GM23338 (cell line): ENCODE results near the gene THSD7A. TPM values are rescaled to one million over a fixed set of nuclear protein-coding genes. Genes with fewer than 3 reads are reported as not detected.

Experiments
- ATAC-seq: fragments of 200-7000 bp; cut with Tn5 transposase; 3 replicates; pipeline ENCODE4 v1.9.1; 2020
- DNase-seq: peaks from one replicate; pipeline ENCODE4 v3.0.0-alpha.2; 2015; ENCODE audit warnings: low spot score
- H2AFZ ChIP-seq: fragments of 200-600 bp; sonication (generic); 2 replicates; pipeline ENCODE4 v1.8.0; 2016; ENCODE audit warnings: antibody characterized with exemption, mild to moderate bottlenecking, moderate library complexity
- H3F3A ChIP-seq: fragments of 200-600 bp; sonication (generic); replicated peaks from 2 replicates; pipeline ENCODE4 v1.8.0; 2017; ENCODE audit warnings: antibody characterized with exemption, mixed run types, low read depth
- H3K27ac ChIP-seq: fragments of 200-600 bp; sonication (generic); 2 replicates; pipeline ENCODE4 v1.6.1; 2016; ENCODE audit warnings: low read depth
- H3K27me3 ChIP-seq: fragments of 200-600 bp; sonication (generic); 2 replicates; pipeline ENCODE4 v1.8.0; 2016; ENCODE audit warnings: mild to moderate bottlenecking, mixed run types, moderate library complexity; ENCODE audit not compliant: insufficient read depth
- H3K36me3 ChIP-seq: fragments of 200-600 bp; sonication (generic); 2 replicates; pipeline ENCODE4 v1.8.0; 2016; ENCODE audit warnings: mild to moderate bottlenecking; ENCODE audit not compliant: insufficient read depth
- H3K4me1 ChIP-seq: fragments of 200-600 bp; sonication (generic); 2 replicates; pipeline ENCODE4 v1.8.0; 2016; ENCODE audit warnings: mild to moderate bottlenecking, moderate library complexity; ENCODE audit not compliant: insufficient read depth
- H3K4me2 ChIP-seq: fragments of 200-600 bp; sonication (generic); 2 replicates; pipeline ENCODE4 v1.7.1; 2017; ENCODE audit warnings: mixed run types
- H3K4me3 ChIP-seq: fragments of 200-600 bp; sonication (generic); 2 replicates; pipeline ENCODE4 v1.6.1; 2016; ENCODE audit warnings: mixed run types
- H3K79me2 ChIP-seq: fragments of 200-600 bp; sonication (generic); replicated peaks from 2 replicates; pipeline ENCODE4 v1.8.0; 2017; ENCODE audit warnings: mild to moderate bottlenecking; ENCODE audit not compliant: insufficient read depth
- H3K9me2 ChIP-seq: fragments of 200-600 bp; sonication (generic); 2 replicates; pipeline ENCODE4 v1.8.0; 2017; ENCODE audit not compliant: insufficient read depth
- H4K20me1 ChIP-seq: fragments of 200-600 bp; sonication (generic); replicated peaks from 2 replicates; pipeline ENCODE4 v1.8.0; 2017; ENCODE audit warnings: mild to moderate bottlenecking; ENCODE audit not compliant: insufficient read depth
- H3K27ac Mint-ChIP-seq: 2 replicates; pipeline ENCODE4 v1.8.0; 2020; ENCODE audit warnings: inconsistent platforms, mild to moderate bottlenecking, moderate library complexity, mixed read lengths
- H3K27me3 Mint-ChIP-seq: 3 replicates; pipeline ENCODE4 v1.8.0; 2022; ENCODE audit warnings: low read depth, mild to moderate bottlenecking, moderate library complexity, mixed read lengths, inconsistent platforms; ENCODE audit not compliant: insufficient read depth, poor library complexity
- H3K36me3 Mint-ChIP-seq: 3 replicates; pipeline ENCODE4 v1.8.0; 2021; ENCODE audit warnings: low read depth, mild to moderate bottlenecking, inconsistent platforms, moderate library complexity, mixed read lengths
- H3K4me1 Mint-ChIP-seq: 3 replicates; pipeline ENCODE4 v1.8.0; 2020; ENCODE audit warnings: mild to moderate bottlenecking, inconsistent platforms, mixed read lengths
- H3K4me3 Mint-ChIP-seq: 3 replicates; pipeline ENCODE4 v1.8.0; 2021; ENCODE audit warnings: moderate library complexity, mild to moderate bottlenecking, inconsistent platforms, mixed read lengths
- H3K9me3 Mint-ChIP-seq: 3 replicates; pipeline ENCODE4 v1.8.0; 2020; ENCODE audit warnings: moderate library complexity, mild to moderate bottlenecking, inconsistent platforms, mixed read lengths
- EZH2 ChIP-seq: fragments of 200-600 bp; sonication (generic); IDR thresholded peaks from one replicate; pipeline ENCODE4 v1.8.0; 2017; ENCODE audit warnings: antibody characterized with exemption, mild to moderate bottlenecking, low read depth; ENCODE audit not compliant: unreplicated experiment
- REST ChIP-seq: IDR thresholded peaks from one replicate; pipeline ENCODE4 v1.6.1; 2018; ENCODE audit warnings: antibody characterized with exemption; ENCODE audit not compliant: unreplicated experiment
- polyA plus RNA-seq: library from polyadenylated mRNA; unstranded; fragments of >200 nt; fragmentation: Nextera tagmentation; extraction: Ambion mirVana; gene quantifications from 2 replicates; pipeline ENCODE4 v1.2.1, GENCODE V29; 2016
- total RNA-seq: library from RNA; depleted of rRNA; stranded (reverse); fragments of >200 nt; shearing (Covaris generic); gene quantifications from 2 replicates; pipeline ENCODE4 v1.2.3, GENCODE V29; 2014
- TF ChIP-seq, protein P1 (sequence below): fragments of 250-450 bp; sonication (Bioruptor Pico); IDR thresholded peaks from 2 replicates; pipeline ENCODE4 v1.5.0; 2020; ENCODE audit warnings: mild to moderate bottlenecking, moderate library complexity

The THSD7A gene
- total and polyA plus RNA-seq, 2 experiments from 2014 or later = 1.3 to 2.1 TPM

DNA sequence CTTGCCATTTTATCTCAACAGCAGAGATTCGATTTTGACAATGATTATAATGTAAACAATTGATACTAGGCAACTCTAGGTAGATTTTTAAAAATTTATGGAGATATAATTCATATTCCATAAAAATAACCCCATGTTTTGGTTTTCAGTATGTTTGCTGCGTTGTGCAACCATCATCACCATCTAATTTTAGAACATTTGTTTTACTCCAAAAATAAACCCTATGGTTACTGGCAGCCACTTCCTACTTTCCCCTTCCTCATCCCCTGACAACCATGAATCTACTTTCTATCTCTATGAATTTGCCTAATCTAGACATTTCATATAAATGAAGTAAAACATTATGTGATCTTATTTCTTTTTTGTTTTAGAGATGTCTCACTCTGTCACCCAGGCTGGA lies 401.9 kb downstream of the THSD7A start (continued):
- TF ChIP-seq, protein P1, sequence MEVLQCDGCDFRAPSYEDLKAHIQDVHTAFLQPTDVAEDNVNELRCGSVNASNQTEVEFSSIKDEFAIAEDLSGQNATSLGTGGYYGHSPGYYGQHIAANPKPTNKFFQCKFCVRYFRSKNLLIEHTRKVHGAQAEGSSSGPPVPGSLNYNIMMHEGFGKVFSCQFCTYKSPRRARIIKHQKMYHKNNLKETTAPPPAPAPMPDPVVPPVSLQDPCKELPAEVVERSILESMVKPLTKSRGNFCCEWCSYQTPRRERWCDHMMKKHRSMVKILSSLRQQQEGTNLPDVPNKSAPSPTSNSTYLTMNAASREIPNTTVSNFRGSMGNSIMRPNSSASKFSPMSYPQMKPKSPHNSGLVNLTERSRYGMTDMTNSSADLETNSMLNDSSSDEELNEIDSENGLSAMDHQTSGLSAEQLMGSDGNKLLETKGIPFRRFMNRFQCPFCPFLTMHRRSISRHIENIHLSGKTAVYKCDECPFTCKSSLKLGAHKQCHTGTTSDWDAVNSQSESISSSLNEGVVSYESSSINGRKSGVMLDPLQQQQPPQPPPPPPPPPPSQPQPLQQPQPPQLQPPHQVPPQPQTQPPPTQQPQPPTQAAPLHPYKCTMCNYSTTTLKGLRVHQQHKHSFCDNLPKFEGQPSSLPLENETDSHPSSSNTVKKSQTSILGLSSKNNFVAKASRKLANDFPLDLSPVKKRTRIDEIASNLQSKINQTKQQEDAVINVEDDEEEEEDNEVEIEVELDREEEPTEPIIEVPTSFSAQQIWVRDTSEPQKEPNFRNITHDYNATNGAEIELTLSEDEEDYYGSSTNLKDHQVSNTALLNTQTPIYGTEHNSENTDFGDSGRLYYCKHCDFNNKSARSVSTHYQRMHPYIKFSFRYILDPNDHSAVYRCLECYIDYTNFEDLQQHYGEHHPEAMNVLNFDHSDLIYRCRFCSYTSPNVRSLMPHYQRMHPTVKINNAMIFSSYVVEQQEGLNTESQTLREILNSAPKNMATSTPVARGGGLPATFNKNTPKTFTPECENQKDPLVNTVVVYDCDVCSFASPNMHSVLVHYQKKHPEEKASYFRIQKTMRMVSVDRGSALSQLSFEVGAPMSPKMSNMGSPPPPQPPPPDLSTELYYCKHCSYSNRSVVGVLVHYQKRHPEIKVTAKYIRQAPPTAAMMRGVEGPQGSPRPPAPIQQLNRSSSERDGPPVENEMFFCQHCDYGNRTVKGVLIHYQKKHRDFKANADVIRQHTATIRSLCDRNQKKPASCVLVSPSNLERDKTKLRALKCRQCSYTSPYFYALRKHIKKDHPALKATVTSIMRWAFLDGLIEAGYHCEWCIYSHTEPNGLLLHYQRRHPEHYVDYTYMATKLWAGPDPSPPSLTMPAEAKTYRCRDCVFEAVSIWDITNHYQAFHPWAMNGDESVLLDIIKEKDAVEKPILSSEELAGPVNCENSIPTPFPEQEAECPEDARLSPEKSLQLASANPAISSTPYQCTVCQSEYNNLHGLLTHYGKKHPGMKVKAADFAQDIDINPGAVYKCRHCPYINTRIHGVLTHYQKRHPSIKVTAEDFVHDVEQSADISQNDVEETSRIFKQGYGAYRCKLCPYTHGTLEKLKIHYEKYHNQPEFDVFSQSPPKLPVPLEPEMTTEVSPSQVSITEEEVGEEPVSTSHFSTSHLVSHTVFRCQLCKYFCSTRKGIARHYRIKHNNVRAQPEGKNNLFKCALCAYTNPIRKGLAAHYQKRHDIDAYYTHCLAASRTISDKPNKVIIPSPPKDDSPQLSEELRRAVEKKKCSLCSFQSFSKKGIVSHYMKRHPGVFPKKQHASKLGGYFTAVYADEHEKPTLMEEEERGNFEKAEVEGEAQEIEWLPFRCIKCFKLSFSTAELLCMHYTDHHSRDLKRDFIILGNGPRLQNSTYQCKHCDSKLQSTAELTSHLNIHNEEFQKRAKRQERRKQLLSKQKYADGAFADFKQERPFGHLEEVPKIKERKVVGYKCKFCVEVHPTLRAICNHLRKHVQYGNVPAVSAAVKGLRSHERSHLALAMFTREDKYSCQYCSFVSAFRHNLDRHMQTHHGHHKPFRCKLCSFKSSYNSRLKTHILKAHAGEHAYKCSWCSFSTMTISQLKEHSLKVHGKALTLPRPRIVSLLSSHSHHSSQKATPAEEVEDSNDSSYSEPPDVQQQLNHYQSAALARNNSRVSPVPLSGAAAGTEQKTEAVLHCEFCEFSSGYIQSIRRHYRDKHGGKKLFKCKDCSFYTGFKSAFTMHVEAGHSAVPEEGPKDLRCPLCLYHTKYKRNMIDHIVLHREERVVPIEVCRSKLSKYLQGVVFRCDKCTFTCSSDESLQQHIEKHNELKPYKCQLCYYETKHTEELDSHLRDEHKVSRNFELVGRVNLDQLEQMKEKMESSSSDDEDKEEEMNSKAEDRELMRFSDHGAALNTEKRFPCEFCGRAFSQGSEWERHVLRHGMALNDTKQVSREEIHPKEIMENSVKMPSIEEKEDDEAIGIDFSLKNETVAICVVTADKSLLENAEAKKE (CRISPR knock-in tag) = no peak
- TF ChIP-seq REST (no peak), EZH2 (no peak)

- ATAC-seq (peak; percentile 82), DNase-seq (peak; percentile 24)
- H3K4me3 Mint-ChIP-seq = no peak overlapping the region
- H3K27me3 ChIP-seq = no peaks in the 10 kb centered on the region
- no peaks in the 10 kb centered on the region for H3K9me2 ChIP-seq
- H3K27me3 Mint-ChIP-seq = no peaks in the 10 kb centered on the region
- no peaks in the 10 kb centered on the region for H3F3A ChIP-seq
- H3K4me1 ChIP-seq = no peaks in the 10 kb centered on the region
- no peaks in the 10 kb centered on the region for H3K79me2 ChIP-seq
- no peaks in the 10 kb centered on the region for H3K9me3 Mint-ChIP-seq
- no peaks in the 10 kb centered on the region for H4K20me1 ChIP-seq
- H3K4me2 ChIP-seq = no peak overlapping the region
- no peak overlapping the region for H2AFZ ChIP-seq
- no peak overlapping the region for H3K27ac ChIP-seq
- H3K36me3 ChIP-seq = no peaks in the 10 kb centered on the region
- no peaks in the 10 kb centered on the region for H3K36me3 Mint-ChIP-seq
- H3K27ac Mint-ChIP-seq = no peak overlapping the region
- no peak overlapping the region for H3K4me3 ChIP-seq
- peaks cover 10% of the 10 kb centered on the region; the same call in 2 of the 3 replicates for H3K4me1 Mint-ChIP-seq
- TF ChIP-seq, protein P1 (CRISPR knock-in tag) = no peak
Measured at GRCh38 chr7:11428877-11429581, 403.0 kb downstream of the THSD7A start.
